ENCODE measurements around the gene ALK. TPM values are rescaled to one million over a fixed set of nuclear protein-coding genes. Genes with fewer than 3 reads are reported as not detected.

Gene ALK
- polyA plus RNA-seq, 3 donors: 0.02 to 1.0 (median 0.13) TPM

DNA sequence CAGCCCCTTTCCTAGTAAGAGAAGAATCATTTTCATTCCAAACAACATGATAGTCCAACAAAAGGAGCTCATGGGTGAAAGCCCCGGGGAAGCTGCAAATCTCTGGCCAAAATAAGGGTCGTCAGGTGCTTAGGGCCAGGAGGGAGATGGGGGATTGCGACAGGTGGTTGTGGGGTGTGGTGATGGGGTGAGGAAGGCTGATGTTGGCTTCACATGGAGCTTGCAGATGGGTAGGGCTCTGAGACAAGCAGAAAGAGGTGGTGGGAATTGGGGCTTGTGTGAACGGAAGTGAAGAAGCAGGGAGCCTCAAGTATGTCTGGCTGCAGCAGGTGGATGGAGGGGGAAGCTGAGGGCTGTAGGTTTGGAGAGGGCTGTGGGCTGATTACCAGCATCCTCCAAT, 680.0 kb downstream of the ALK start:
- 86 to 89% (median 87%) methylated on average over 4 of the region's 4 CpGs for WGBS, 3 donors
- no peak overlapping the region for H3K27ac ChIP-seq (ENCODE audit: low read depth, low read length)

DNA sequence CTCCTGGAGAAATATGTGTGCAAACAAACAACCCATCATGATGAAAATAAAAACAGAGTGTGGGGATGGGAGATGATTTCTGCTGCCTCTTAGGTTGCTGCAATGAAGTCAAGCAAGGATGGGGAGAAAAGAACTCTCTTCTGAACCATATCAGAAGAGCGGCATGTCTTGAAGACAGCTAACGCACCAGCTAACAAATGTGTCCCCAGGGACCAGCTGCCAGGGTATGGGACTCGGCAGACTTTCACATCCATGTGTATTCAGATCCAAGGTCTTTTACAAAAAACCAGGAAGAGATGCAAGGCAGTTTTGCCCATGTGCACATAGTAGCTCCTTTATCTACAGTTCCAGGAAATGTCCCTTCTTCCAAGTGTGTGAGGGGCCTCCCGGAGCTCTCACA, 680.8 kb downstream of the ALK start:
- WGBS, 3 donors: 70 to 83% (median 74%) methylated on average over 4 of the region's 4 CpGs
- no peak overlapping the region for H3K27ac ChIP-seq (ENCODE audit: low read depth, low read length)

DNA sequence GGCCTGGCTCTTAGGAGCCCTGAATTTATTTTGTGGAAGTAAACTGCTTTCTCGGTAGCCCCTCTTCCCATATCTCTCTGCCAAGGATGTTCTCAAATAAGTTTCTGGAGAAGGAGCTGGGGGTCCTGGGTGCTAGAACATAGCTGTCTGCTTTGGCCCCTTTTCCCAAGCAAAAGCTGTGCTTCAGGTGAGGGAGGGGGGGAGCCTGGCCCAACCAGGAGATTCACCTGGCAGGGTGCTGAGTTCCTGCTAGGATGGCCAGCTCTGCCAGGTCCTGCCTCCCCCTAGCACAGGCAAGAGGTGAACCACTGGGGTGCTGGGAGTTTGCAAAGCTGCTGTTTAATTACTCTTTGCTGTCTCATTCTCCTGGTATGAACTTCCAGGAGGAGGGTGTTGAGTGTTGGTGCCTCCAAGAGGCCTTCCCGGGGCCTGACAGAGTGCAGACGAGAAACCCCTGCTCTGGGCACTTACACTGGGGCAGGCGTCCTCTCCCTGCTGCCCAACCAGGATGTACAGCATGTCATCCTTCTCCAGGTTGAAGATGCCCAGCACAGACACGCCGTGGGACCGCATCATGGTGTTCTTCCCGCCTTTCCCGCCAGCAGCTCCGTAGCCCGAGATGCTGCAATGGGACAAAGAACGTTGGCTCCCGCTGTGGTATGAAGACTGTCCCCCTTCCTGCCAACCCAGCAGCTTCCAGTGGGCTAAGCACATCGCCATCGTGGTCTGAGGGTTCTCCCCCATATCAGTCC, 682.0 kb downstream of the ALK start:
- H3K27ac ChIP-seq (ENCODE audit: low read depth, low read length): no peak overlapping the region
- 85 to 88% (median 87%) methylated on average over 15 of the region's 15 CpGs for WGBS, 3 donors

GRCh38 chr2:29238497-29238896, 682.9 kb downstream of the ALK start:
- H3K27ac ChIP-seq (ENCODE audit: low read depth, low read length): no peak overlapping the region
- 54 to 68% (median 62%) methylated on average over 7 of the region's 7 CpGs for WGBS, 3 donors

- no peak overlapping the region for H3K27ac ChIP-seq (ENCODE audit: low read depth, low read length)
- 88 to 91% (median 90%) methylated on average over 6 of the region's 6 CpGs for WGBS, 3 donors
Measured at GRCh38 chr2:29236074-29236473, 685.3 kb downstream of the ALK start.

DNA sequence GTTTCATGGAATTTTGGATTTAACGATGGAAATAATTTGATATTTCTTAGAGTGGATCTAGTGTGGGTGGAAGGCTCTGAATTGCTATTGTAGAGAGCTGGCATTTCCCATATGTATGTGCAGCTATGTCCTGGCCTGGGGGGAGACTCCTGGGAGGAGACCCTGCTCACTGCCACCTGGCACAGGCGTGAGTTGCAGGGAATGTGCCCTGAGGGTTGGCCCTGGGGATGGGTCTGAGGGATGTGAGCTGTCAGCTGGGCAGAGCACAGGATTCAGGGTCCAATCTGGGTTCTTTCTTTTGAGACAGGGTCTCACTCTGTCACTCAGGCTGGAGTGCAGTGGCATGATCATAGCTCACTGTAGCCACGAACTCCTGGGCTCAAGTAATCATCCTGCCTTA, 686.0 kb downstream of the ALK start:
- H3K27ac ChIP-seq (ENCODE audit: low read depth, low read length): no peak overlapping the region
- 75 to 89% (median 78%) methylated on average over 3 of the region's 3 CpGs for WGBS, 3 donors

DNA sequence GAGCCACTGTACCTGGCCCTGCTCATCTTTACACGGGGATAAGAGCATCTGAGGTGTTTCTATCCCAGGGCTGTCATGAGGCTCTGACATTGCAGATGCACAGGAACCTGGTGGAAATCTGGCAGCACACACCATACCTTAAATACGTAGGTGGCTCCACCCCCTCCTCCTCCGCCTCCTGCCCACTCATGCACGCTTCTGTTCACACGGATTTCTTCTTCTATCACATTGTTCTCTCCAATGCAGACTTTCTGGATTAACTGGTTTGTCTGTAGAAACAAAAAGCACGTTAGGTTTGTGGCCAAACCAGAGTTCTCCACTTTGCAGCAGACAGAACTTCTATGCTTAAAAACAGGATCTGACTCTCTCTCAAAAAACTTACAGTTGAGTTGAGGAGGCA, 688.0 kb downstream of the ALK start:
- 55 to 63% (median 60%) methylated on average over 6 of the region's 6 CpGs for WGBS, 3 donors
- no peak overlapping the region for H3K27ac ChIP-seq (ENCODE audit: low read depth, low read length)

DNA sequence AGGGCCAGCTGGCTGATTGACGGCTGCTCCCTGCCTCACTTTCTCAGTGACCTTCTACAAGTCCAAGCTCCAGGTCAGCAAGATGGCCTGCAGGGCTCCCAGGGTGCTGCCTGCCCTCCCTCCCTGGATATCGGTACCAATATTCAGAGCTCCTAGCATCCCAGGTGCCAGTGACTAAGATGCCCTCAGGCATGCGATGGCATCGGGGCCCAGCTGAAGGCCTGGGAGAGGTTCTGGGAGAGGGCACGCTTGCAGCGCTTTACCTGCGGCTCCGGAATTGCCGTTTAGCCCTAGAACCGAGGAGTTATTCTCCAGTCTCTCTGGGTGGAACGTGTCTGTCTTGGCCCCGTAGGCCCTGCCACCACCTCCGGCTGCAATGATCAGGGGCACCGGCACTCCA, 689.3 kb downstream of the ALK start:
- H3K27ac ChIP-seq (ENCODE audit: low read depth, low read length): no peak overlapping the region
- WGBS, 3 donors: 91 to 93% (median 91%) methylated on average over 14 of the region's 14 CpGs

- H3K27ac ChIP-seq (ENCODE audit: low read depth, low read length): no peak overlapping the region
- WGBS, 3 donors: 78 to 82% (median 80%) methylated on average over 9 of the region's 9 CpGs
Measured at GRCh38 chr2:29229640-29230039, 691.7 kb downstream of the ALK start.

GRCh38 chr2:29228947-29229346, 692.4 kb downstream of the ALK start:
- H3K27ac ChIP-seq (ENCODE audit: low read depth, low read length): no peak overlapping the region
- WGBS, 3 donors: 69 to 80% (median 80%) methylated on average over 9 of the region's 9 CpGs

DNA sequence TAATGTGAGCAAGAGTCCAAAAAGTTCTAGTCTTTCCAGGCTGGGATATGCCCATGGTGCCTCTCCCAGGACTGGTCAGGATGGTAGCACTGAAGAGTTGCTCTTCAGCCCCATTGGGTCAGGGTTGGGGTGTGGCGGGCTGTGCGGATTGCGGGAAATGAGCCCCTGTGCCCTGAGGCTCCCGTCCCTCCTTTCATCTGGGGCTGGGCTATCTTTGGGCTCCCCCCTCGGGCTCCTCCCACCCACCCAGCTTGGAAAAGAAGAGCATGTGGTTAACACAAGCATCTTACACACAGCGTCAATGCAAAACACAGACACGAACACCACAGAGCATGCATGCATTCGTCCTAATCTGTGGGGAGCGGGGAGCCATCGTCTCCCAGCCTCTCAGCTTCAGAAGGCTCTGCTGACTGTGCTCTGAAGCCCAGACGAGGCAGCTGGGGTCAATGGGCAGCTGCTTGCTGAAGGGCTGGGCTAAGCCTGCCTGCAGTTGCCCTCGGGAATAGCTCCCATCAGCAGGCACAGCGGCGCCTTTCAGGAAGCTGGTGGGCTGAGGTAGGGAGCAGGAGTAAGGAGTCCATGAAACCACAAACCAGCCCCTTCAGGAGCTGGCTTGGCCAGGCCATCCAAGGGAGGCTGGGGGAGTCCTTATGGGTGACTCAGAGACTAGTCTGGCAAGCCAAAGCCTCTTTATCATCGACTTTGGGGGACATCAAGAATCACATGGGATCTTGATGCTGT, 693.3 kb downstream of the ALK start:
- H3K27ac ChIP-seq (ENCODE audit: low read depth, low read length): no peak overlapping the region
- WGBS, 3 donors: 49 to 57% (median 57%) methylated on average over 15 of the region's 15 CpGs

DNA sequence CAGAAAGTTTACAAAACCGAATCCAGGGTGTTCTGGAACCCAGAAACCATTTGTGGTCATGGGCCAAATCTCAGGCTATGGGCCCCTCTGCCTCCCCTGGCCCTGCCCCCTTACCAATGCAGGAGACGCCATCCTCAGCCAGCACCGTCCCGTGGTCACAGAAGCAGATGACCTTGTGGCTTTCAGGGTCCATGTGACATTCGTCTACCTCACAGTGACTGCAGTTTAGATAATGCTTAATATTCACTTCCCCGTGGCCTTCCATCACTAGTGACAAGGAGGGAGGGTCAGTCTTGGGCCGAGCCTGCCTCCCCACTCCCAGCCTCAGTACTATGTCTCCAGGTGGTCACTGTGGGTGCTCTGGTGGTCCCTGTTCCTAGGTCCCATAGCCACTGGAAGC, 694.6 kb downstream of the ALK start:
- WGBS, 3 donors: 41 to 70% (median 49%) methylated on average over 7 of the region's 7 CpGs
- no peak overlapping the region for H3K27ac ChIP-seq (ENCODE audit: low read depth, low read length)

DNA sequence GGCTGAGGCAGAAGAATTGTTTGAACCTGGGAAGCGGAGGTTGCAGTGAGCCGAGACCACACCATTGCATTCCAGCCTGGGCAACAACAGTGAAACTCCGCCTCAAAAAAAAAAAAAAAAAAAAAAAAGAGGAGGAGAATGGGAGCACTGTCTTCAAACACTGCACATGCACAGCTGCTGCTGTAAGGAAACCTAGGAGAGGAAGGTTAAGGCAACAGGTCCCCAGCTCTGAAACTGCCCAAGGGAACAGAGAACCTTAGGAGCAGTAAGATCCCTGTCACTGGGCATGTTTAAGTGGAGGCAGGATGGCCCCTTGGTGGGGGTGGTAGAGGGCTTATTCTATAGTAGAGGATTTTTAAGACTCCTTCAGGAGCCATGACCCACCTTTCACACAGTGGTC, 695.0 kb downstream of the ALK start:
- no peak overlapping the region for H3K27ac ChIP-seq (ENCODE audit: low read depth, low read length)
- 81 to 93% (median 90%) methylated on average over 2 to 3 of the region's 3 CpGs for WGBS, 3 donors

GRCh38 chr2:29225814-29226213, 695.6 kb downstream of the ALK start:
- WGBS, 3 donors: 73 to 85% (median 76%) methylated on average over 8 of the region's 8 CpGs
- no peak overlapping the region for H3K27ac ChIP-seq (ENCODE audit: low read depth, low read length)

- no peak overlapping the region for H3K27ac ChIP-seq (ENCODE audit: low read depth, low read length)
- 72 to 80% (median 78%) methylated on average over 17 of the region's 17 CpGs for WGBS, 3 donors
Measured at GRCh38 chr2:29224693-29225551, 696.5 kb downstream of the ALK start.

- no peak overlapping the region for H3K27ac ChIP-seq (ENCODE audit: low read depth, low read length)
Measured at GRCh38 chr2:29223851-29224692, 697.3 kb downstream of the ALK start.

GRCh38 chr2:29223257-29223656, 698.1 kb downstream of the ALK start:
- H3K27ac ChIP-seq (ENCODE audit: low read depth, low read length): no peak overlapping the region
- WGBS, 3 donors: 87 to 90% (median 89%) methylated on average over 11 of the region's 11 CpGs

More at GRCh38 chr2:29223851-29224692, 697.3 kb downstream of the ALK start:
- WGBS, 3 donors: 58 to 78% (median 60%) methylated on average over 7 of the region's 7 CpGs

Measured in adipose tissue (tissue), 3 donors.